GM12878 (cell line): ENCODE measurements around the gene TMED1. TPM values are rescaled to one million over a fixed set of nuclear protein-coding genes. Genes with fewer than 3 reads are reported as not detected.
A peak's percentile ranks its signal among the peaks of the same experiment; 100 is the strongest.

Source experiments
- ATAC-seq: fragments of 200-7000 bp; cut with Tn5 transposase; 3 replicates; pipeline ENCODE4 v1.9.1; 2020; ENCODE audit warnings: mild to moderate bottlenecking, moderate library complexity
- BruUV-seq: library from RNA; stranded (reverse); fragments of 400-500 nt; replicated peaks from 2 replicates; lab custom pipeline; 2021; lab: Mats Ljungman, UMichigan
- CTCF ChIA-PET: fragments of 300-600 bp; sonication (Branson Sonifier 250); formaldehyde crosslinking; extraction: SDS; loops from one replicate; lab custom pipeline; 2021; ENCODE audit warnings: inconsistent platforms; lab: Yijun Ruan, JAX
- POLR2A ChIA-PET: fragments of 350-600 bp; formaldehyde crosslinking; extraction: SDS; loops from one replicate; lab custom pipeline; 2021; ENCODE audit warnings: inconsistent platforms; lab: Charles Lee
- RAD21 ChIA-PET: fragments of 300-600 bp; sonication (Branson Sonifier 250); formaldehyde crosslinking; loops from one replicate; lab custom pipeline; 2023; ENCODE audit warnings: antibody characterized with exemption; ENCODE audit not compliant: unreplicated experiment; lab: Charles Lee
- SMC1A ChIA-PET: fragments of 300-600 bp; sonication (Branson Sonifier 250); formaldehyde crosslinking; loops from one replicate; lab custom pipeline; 2023; ENCODE audit not compliant: unreplicated experiment, uncharacterized antibody; lab: Charles Lee
- DNase-seq: peaks from one replicate; pipeline ENCODE4 v3.0.0-alpha.2; 2011; ENCODE audit warnings: low read depth, low spot score
- FAIRE-seq: peaks from 3 replicates; lab custom pipeline; 2011; peaks lifted over from hg19 to GRCh38; lab: Jason Lieb, UNC
- H2AFZ ChIP-seq: 2 replicates; pipeline ENCODE4 v1.6.0; 2011; ENCODE audit warnings: low read depth, low read length, control low read depth; ENCODE audit not compliant: control insufficient read depth
- H3K27ac ChIP-seq: 2 replicates; pipeline ENCODE4 v1.5.1; 2011; ENCODE audit warnings: control low read depth; ENCODE audit not compliant: control insufficient read depth, insufficient read depth
- H3K27me3 ChIP-seq, 2 experiments: replicated peaks in 1 of 2; 2 replicates each; pipeline versions ENCODE4 v1.6.0 to v1.6.1; 2011; ENCODE audit warnings: low read length in 1 of 2; ENCODE audit not compliant: control insufficient read depth in 2 of 2, insufficient read depth in 2 of 2
- H3K36me3 ChIP-seq, 2 experiments: 2 replicates each; pipeline ENCODE4 v1.5.1; 2011; ENCODE audit warnings: low read length in 1 of 2; ENCODE audit not compliant: control insufficient read depth in 2 of 2, insufficient read depth in 2 of 2
- H3K4me1 ChIP-seq: 2 replicates; pipeline ENCODE4 v1.6.1; 2011; ENCODE audit warnings: mild to moderate bottlenecking, low read length, moderate library complexity, mixed read lengths; ENCODE audit not compliant: control insufficient read depth, insufficient read depth
- H3K4me2 ChIP-seq: 2 replicates; pipeline ENCODE4 v1.6.0; 2011; ENCODE audit warnings: control low read depth; ENCODE audit not compliant: control insufficient read depth, insufficient read depth
- H3K4me3 ChIP-seq: fragments of 200-600 bp; sonication (generic); 2 replicates; pipeline ENCODE4 v1.5.1; 2016
- H3K79me2 ChIP-seq: 2 replicates; pipeline ENCODE4 v1.6.0; 2011; ENCODE audit warnings: low read length; ENCODE audit not compliant: control insufficient read depth, insufficient read depth
- H3K9ac ChIP-seq: 2 replicates; pipeline ENCODE4 v1.8.0; 2011; ENCODE audit warnings: low read length, control low read depth, mixed read lengths; ENCODE audit not compliant: control insufficient read depth, insufficient read depth
- H3K9me3 ChIP-seq: replicated peaks from 3 replicates; pipeline ENCODE4 v1.5.1; 2011; ENCODE audit warnings: mild to moderate bottlenecking, low read length; ENCODE audit not compliant: control insufficient read depth, insufficient read depth
- H4K20me1 ChIP-seq: 2 replicates; pipeline ENCODE4 v1.6.0; 2011; ENCODE audit not compliant: control insufficient read depth, insufficient read depth
- BMI1 ChIP-seq: fragments of 450-650 bp; IDR thresholded peaks from 2 replicates; pipeline ENCODE4 v1.6.1; 2016; ENCODE audit warnings: mild to moderate bottlenecking, moderate library complexity, borderline replicate concordance
- EED ChIP-seq: sonication (generic); IDR thresholded peaks from 2 replicates; pipeline ENCODE4 v1.6.1; 2016; ENCODE audit warnings: antibody characterized with exemption, low read depth
- PAX8 ChIP-seq: fragments of 450-650 bp; IDR thresholded peaks from 2 replicates; pipeline ENCODE4 v1.6.1; 2017; ENCODE audit warnings: mild to moderate bottlenecking, moderate library complexity
- SIX5 ChIP-seq: IDR thresholded peaks from 2 replicates; pipeline ENCODE4 v1.6.1; 2011; ENCODE audit warnings: mild to moderate bottlenecking, low read depth, low read length, moderate library complexity; ENCODE audit not compliant: severe bottlenecking
- WGBS: methylation state at CpG from one replicate; pipeline ENCODE4 v1.1.6; 2016; ENCODE audit warnings: low lambda C conversion rate; ENCODE audit not compliant: insufficient replicate concordance, insufficient coverage; ENCODE audit errors: missing lambda C conversion rate; 5-methylcytosine and 5-hydroxymethylcytosine counted together
- in situ Hi-C: fragments of 300-500 bp; cut with MboI; formaldehyde crosslinking; loops from 9 replicates; pipeline ENCODE4 v1.14.3; 2018; ENCODE audit warnings: mixed read lengths
- intact Hi-C: fragments of 100-400 bp; cut with micrococcal nuclease; formaldehyde crosslinking; loops from one replicate; pipeline ENCODE4 v1.14.2; 2022; ENCODE audit not compliant: unreplicated experiment
- polyA plus RNA-seq, 11 experiments: library from polyadenylated mRNA; depleted of rRNA in 4 of 11; unstranded in 6 of 11; stranded (reverse) in 5 of 11; fragments of >200 nt; fragmentation: Nextera tagmentation in 4 of 11; fragmentation: Illumina TruSeq in 1 of 11; extraction: Ambion mirVana in 4 of 11; extraction: Trizol in 1 of 11; gene quantifications; 1 replicate in 1 of 11; 2 replicates in 10 of 11; pipeline versions ENCODE4 v1.2.1 to v1.2.3, GENCODE V29; 2011 to 2016; ENCODE audit warnings: inconsistent platforms in 2 of 11, missing spikeins in 2 of 11, low read depth in 1 of 11
- total RNA-seq, 4 experiments: library from RNA; depleted of rRNA in 3 of 4; stranded (reverse); fragments of >200 nt in 3 of 4; fragmentation: Illumina TruSeq in 1 of 4; extraction: Trizol in 1 of 4; gene quantifications; 2 replicates each; pipeline versions ENCODE4 v1.2.1 to v1.2.3, GENCODE V29; 2013 to 2021
- TF ChIP-seq, protein P1 (sequence below): fragments of 450-650 bp; formaldehyde crosslinking; IDR thresholded peaks from 2 replicates; pipeline ENCODE4 v1.4.0; 2022; ENCODE audit warnings: mild to moderate bottlenecking, moderate library complexity

The TMED1 gene
- total and polyA plus RNA-seq, 10 of the 15 experiments (the other 5 are each of a cell fraction or from before 2014, with no cell fraction given), result 0.60 to 23.1 (median 12.3) TPM

DNA sequence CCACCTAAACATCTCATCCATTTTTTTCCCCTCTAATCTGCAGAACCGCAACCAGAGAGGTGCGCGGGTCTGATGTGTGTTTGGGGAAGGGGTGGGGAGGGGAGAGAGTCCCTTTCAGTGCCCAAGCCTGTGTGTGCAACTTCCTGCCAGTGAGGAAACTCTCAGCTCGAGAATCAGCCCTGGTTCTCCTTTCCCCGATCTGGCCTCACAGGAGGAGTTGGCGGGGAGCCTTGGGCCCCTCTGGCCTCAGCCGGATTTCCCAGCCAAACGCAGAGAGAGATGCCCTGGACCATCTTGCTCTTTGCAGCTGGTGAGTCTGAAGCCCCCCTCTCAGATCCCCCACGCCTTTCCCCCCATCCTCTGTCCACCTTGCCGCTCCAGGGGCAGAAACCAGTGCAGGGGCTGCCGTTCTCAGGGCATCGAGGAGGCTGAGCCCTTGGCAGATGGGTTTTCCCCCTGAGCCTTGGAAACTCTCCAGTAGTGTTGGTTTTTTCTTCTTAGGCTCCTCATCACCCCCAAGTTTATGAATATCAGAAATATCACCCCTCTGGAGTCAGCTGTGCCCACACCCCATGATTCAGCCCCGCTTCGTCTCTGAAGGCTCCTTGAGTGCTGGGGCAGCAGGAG is 12.3 kb upstream of the TMED1 start, which contains the start of gene C19orf38:
C19orf38 (plus strand) TSS at position 186 of the 627 bp plus-strand sequence; CDS start at position 280, 94 bp downstream.
- Histone ChIP-seq H2AFZ (peak within 1 kb of the TSS; percentile 81), H3K4me2 (peak within 1 kb of the TSS; percentile 69), H3K79me2 (no peaks in the 10 kb centered on the region)
- CTCF ChIA-PET, result interaction anchor here (1.0 to 4.3 kb wide), 3 partner anchors 10 to 131 kb away, joined by 3 to 41 read pairs (median 14); partner anchors contain the start of gene DNM2
- peak; percentile 87 for ATAC-seq
- 0 out of 2 replicates have a peak, but pooled peaks have one; percentile 12 for TF ChIP-seq EED
- no peak for TF ChIP-seq BMI1
- TF ChIP-seq, protein P1, sequence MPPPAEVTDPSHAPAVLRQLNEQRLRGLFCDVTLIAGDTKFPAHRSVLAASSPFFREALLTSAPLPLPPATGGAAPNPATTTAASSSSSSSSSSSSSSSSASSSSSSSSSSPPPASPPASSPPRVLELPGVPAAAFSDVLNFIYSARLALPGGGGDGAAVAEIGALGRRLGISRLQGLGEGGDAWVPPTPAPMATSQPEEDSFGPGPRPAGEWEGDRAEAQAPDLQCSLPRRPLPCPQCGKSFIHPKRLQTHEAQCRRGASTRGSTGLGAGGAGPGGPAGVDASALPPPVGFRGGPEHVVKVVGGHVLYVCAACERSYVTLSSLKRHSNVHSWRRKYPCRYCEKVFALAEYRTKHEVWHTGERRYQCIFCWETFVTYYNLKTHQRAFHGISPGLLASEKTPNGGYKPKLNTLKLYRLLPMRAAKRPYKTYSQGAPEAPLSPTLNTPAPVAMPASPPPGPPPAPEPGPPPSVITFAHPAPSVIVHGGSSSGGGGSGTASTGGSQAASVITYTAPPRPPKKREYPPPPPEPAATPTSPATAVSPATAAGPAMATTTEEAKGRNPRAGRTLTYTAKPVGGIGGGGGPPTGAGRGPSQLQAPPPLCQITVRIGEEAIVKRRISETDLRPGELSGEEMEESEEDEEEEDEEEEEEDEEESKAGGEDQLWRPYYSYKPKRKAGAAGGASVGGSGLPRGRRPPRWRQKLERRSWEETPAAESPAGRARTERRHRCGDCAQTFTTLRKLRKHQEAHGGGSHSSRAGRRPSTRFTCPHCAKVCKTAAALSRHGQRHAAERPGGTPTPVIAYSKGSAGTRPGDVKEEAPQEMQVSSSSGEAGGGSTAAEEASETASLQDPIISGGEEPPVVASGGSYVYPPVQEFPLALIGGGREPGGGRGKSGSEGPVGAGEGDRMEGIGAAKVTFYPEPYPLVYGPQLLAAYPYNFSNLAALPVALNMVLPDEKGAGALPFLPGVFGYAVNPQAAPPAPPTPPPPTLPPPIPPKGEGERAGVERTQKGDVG (CRISPR knock-in tag), result no peak
- no peak for TF ChIP-seq PAX8
- no peak for TF ChIP-seq SIX5
- TF ChIP-seq, all 136 proteins: peak for 1
- no peak within 1 kb of the TSS; the same call in 1 of the 2 replicates for H3K27ac ChIP-seq
- no peaks in the 10 kb centered on the region; the same call in 2 of the 3 replicates for H3K9me3 ChIP-seq
- peak within 1 kb of the TSS; percentile 3; the same call in 1 of the 2 replicates for H3K4me3 ChIP-seq
- no peak within 1 kb of the TSS; the same call in 1 of the 2 replicates for H3K9ac ChIP-seq
- peak; percentile 7 for FAIRE-seq
- no peaks in the 10 kb centered on the region for H3K36me3 ChIP-seq
- 25% methylated on average over 14 of the region's 14 CpGs for WGBS
- ChIA-PET RAD21 (no interaction called here), POLR2A (no interaction called here), SMC1A (no interaction called here)
- no TSS peak for BruUV-seq
- H3K4me1 ChIP-seq, result peaks cover 9% of the 10 kb centered on the region
- no peaks in the 10 kb centered on the region for H3K27me3 ChIP-seq
- intact Hi-C loops, result no loop called here
- no peak for DNase-seq
- in situ Hi-C loops, result no loop called here
- no peaks in the 10 kb centered on the region for H4K20me1 ChIP-seq
